HepG2 (cell line): ENCODE measurements around the gene RABL6. TPM values are rescaled to one million over a fixed set of nuclear protein-coding genes. Genes with fewer than 3 reads are reported as not detected.

Experiments
- BCL6 ChIP-seq: IDR thresholded peaks from 2 replicates; pipeline ENCODE4 v1.6.1; 2016; ENCODE audit warnings: missing genetic modification reagents, missing compliant biosample characterization
- HNRNPK ChIP-seq: fragments of 200-400 bp; formaldehyde crosslinking; IDR thresholded peaks from 2 replicates; pipeline ENCODE4 v1.6.1; 2018; ENCODE audit warnings: low read length, low read depth, moderate library complexity, mild to moderate bottlenecking; ENCODE audit not compliant: poor library complexity, severe bottlenecking
- KLF16 ChIP-seq, 2 experiments: sonication (generic) in 1 of 2; formaldehyde crosslinking in 1 of 2; IDR thresholded peaks; 2 replicates each; pipeline versions ENCODE4 v1.6.1 to v1.8.0; 2016 to 2023; ENCODE audit warnings: missing genetic modification reagents in 2 of 2, missing compliant biosample characterization in 1 of 2
- MEF2D ChIP-seq: sonication (generic); formaldehyde crosslinking; IDR thresholded peaks from 2 replicates; pipeline ENCODE4 v1.5.1; 2020; ENCODE audit warnings: mild to moderate bottlenecking, missing genetic modification reagents
- MEIS2 ChIP-seq: sonication (generic); formaldehyde crosslinking; IDR thresholded peaks from 2 replicates; pipeline ENCODE4 v1.9.0; 2021; ENCODE audit warnings: mild to moderate bottlenecking, missing genetic modification reagents
- NFE2 ChIP-seq: sonication (generic); formaldehyde crosslinking; IDR thresholded peaks from 2 replicates; pipeline ENCODE4 v1.4.0; 2020; ENCODE audit warnings: missing genetic modification reagents
- NKX3-1 ChIP-seq: sonication (generic); formaldehyde crosslinking; IDR thresholded peaks from 2 replicates; pipeline ENCODE4 v1.5.0; 2020; ENCODE audit warnings: missing genetic modification reagents
- PAX8 ChIP-seq: sonication (generic); formaldehyde crosslinking; IDR thresholded peaks from 2 replicates; pipeline ENCODE4 v1.8.0; 2022; ENCODE audit warnings: mild to moderate bottlenecking, missing genetic modification reagents, borderline replicate concordance
- POLR2A ChIP-seq, 2 experiments: IDR thresholded peaks; 2 replicates each; pipeline ENCODE4 v1.6.1; 2011; ENCODE audit warnings: low read depth in 2 of 2, low read length in 2 of 2, mild to moderate bottlenecking in 1 of 2, moderate library complexity in 1 of 2; ENCODE audit not compliant: insufficient read depth in 1 of 2
- POLR2G ChIP-seq: fragments of 200-400 bp; formaldehyde crosslinking; IDR thresholded peaks from 2 replicates; pipeline ENCODE4 v1.6.1; 2018; ENCODE audit warnings: mild to moderate bottlenecking, low read depth, low read length, moderate library complexity
- RBFOX2 ChIP-seq: fragments of 200-400 bp; formaldehyde crosslinking; IDR thresholded peaks from 2 replicates; pipeline ENCODE4 v1.6.1; 2017; ENCODE audit warnings: low read depth, mild to moderate bottlenecking, low read length
- SALL1 ChIP-seq: sonication (generic); formaldehyde crosslinking; IDR thresholded peaks from 2 replicates; pipeline ENCODE4 v1.8.0; 2022; ENCODE audit warnings: mild to moderate bottlenecking, missing genetic modification reagents
- SIX1 ChIP-seq: sonication (generic); formaldehyde crosslinking; IDR thresholded peaks from 2 replicates; pipeline ENCODE4 v1.4.0; 2020; ENCODE audit warnings: missing genetic modification reagents, borderline replicate concordance
- SIX4 ChIP-seq: sonication (generic); formaldehyde crosslinking; IDR thresholded peaks from 2 replicates; pipeline ENCODE4 v1.4.0; 2020; ENCODE audit warnings: missing genetic modification reagents
- SOX13 ChIP-seq, 3 experiments: fragments of 450-650 bp in 1 of 3; sonication (generic) in 1 of 3; formaldehyde crosslinking in 1 of 3; IDR thresholded peaks in 2 of 3; conservative IDR thresholded peaks in 1 of 3; 2 replicates each; pipeline versions ENCODE4 v1.5.0 to v1.6.1; 2016 to 2020; ENCODE audit warnings: antibody characterized with exemption in 1 of 3, mild to moderate bottlenecking in 1 of 3, missing compliant biosample characterization in 1 of 3, missing genetic modification reagents in 1 of 3, moderate library complexity in 1 of 3
- SPEN ChIP-seq: sonication (generic); formaldehyde crosslinking; IDR thresholded peaks from 2 replicates; pipeline ENCODE4 v1.5.1; 2020; ENCODE audit warnings: low read depth, mild to moderate bottlenecking, missing genetic modification reagents
- ZBTB38 ChIP-seq: sonication (generic); formaldehyde crosslinking; IDR thresholded peaks from 2 replicates; pipeline ENCODE4 v1.5.1; 2020; ENCODE audit warnings: mild to moderate bottlenecking, missing genetic modification reagents
- ZFP82 ChIP-seq: sonication (generic); formaldehyde crosslinking; IDR thresholded peaks from 2 replicates; pipeline ENCODE4 v1.5.1; 2020; ENCODE audit warnings: mild to moderate bottlenecking, missing genetic modification reagents, borderline replicate concordance
- ZFP90 ChIP-seq: sonication (generic); formaldehyde crosslinking; IDR thresholded peaks from 2 replicates; pipeline ENCODE4 v1.8.0; 2022; ENCODE audit warnings: missing genetic modification reagents, mild to moderate bottlenecking, inconsistent platforms, borderline replicate concordance
- ZNF546 ChIP-seq: sonication (generic); formaldehyde crosslinking; conservative IDR thresholded peaks from 2 replicates; pipeline ENCODE4 v1.8.1; 2023; ENCODE audit warnings: mild to moderate bottlenecking, missing genetic modification reagents
- ZNF709 ChIP-seq: sonication (generic); formaldehyde crosslinking; IDR thresholded peaks from 2 replicates; pipeline ENCODE4 v1.5.0; 2020; ENCODE audit warnings: mild to moderate bottlenecking, missing genetic modification reagents
- ZNF775 ChIP-seq: sonication (generic); formaldehyde crosslinking; IDR thresholded peaks from 2 replicates; pipeline ENCODE4 v1.4.0; 2020; ENCODE audit warnings: missing genetic modification reagents, mild to moderate bottlenecking, moderate library complexity, borderline replicate concordance
- polyA plus RNA-seq, 8 experiments: library from polyadenylated mRNA; depleted of rRNA in 3 of 8; stranded (reverse) in 7 of 8; unstranded in 1 of 8; fragments of >200 nt; fragmentation: Illumina TruSeq in 4 of 8; extraction: Trizol in 4 of 8; gene quantifications; 2 replicates each; pipeline versions ENCODE4 v1.2.1 to v1.2.3, GENCODE V29; 2011 to 2016; ENCODE audit warnings: low read depth in 4 of 8, missing spikeins in 1 of 8, mixed read lengths in 1 of 8; ENCODE audit not compliant: insufficient read depth in 1 of 8
- total RNA-seq, 5 experiments: library from RNA; depleted of rRNA; stranded (reverse); fragments of >200 nt; fragmentation: Illumina TruSeq; extraction: Trizol; gene quantifications; 2 replicates each; pipeline ENCODE4 v1.2.3, GENCODE V29; 2016; ENCODE audit warnings: low read depth in 1 of 5
- TF ChIP-seq, protein P1 (sequence below): sonication (generic); formaldehyde crosslinking; IDR thresholded peaks from 2 replicates; pipeline ENCODE4 v1.5.1; 2020; ENCODE audit warnings: mild to moderate bottlenecking, missing genetic modification reagents
- TF ChIP-seq, protein P2 (sequence below): sonication (generic); formaldehyde crosslinking; IDR thresholded peaks from 2 replicates; pipeline ENCODE4 v1.8.0; 2022; ENCODE audit warnings: mild to moderate bottlenecking, missing genetic modification reagents; ENCODE audit not compliant: insufficient replicate concordance

Gene RABL6
- total and polyA plus RNA-seq, 2 of the 13 experiments (the other 11 are each of a cell fraction or from before 2014, with no cell fraction given) = 81.5 to 125 TPM

DNA sequence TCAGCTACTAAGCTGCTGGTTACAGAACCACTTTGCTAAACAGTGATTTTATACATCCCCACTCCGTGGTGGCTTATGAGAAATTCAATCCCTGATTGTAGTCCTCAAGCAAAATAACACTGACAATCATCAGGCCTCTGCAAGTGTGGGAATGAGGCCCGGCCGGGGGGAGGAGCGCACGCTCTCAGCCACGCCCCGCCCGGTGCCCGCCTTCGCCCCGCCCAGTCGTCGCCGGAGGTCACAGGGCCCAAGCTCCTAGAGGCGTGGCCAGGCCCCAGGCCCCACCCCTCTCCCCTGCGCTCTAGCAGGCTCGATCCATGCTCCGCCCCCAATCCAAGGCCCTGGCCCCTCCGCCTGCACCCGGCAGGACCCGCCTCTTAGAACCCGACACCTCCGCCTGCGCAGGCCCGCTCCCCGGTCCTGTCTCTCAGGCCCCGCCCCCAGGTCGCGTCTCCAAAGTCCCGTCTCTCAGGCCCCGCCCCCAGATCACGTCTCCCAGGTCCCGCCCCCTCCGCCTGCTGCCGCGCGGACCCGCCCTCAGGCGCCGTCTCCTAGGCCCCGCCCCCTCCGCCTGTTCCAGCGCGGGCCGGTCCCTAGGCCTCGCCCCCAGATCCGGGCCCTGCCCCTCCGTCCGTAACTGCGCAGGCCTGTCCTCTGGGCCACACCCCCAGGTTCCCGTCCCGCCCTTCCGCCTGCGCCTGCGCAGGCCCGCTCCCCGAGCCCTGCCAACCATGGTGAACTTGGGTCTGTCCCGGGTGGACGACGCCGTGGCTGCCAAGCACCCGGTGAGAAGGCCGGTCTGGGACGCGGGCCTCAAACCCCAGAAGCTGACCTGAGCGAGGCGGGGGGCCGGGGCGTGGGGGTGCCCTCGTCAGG lies 16.9 kb upstream of the RABL6 start, which contains the start of gene TMEM141 (continued):
- TF ChIP-seq ZNF709 (CRISPR knock-in tag) (peak; percentile 19; the same call in 1 of the 2 replicates), SALL1 (peak; percentile 39), POLR2G (peak; percentile 59), ZBTB38 (CRISPR knock-in tag) (0 out of 2 replicates have a peak, but pooled peaks have one; percentile 56), SIX4 (CRISPR knock-in tag) (peak; percentile 30), ZNF546 (CRISPR knock-in tag) (peak; percentile 68; the same call in 1 of the 2 replicates), SOX13 (IDR thresholded peaks at IDR 0.05) (no peak), SOX13 (CRISPR knock-in tag; conservative IDR thresholded peaks at IDR 0.05 in 1 of 2, IDR thresholded peaks at IDR 0.05 in 1 of 2) (0 out of 4 replicates have a peak, but pooled peaks of 1 of the 2 experiments have one; percentile 16), ZNF775 (CRISPR knock-in tag) (no peak), BCL6 (CRISPR knock-in tag) (0 out of 2 replicates have a peak, but pooled peaks have one; percentile 9), SIX1 (CRISPR knock-in tag) (peak; percentile 65; the same call in 1 of the 2 replicates), KLF16 (CRISPR knock-in tag; IDR thresholded peaks at IDR 0.05) (peak in 1 of 2 experiments; percentile 35; a peak in 2 of 4 replicates), RBFOX2 (peak; percentile 97), ZFP82 (CRISPR knock-in tag) (peak; percentile 54; the same call in 1 of the 2 replicates), HNRNPK (peak; percentile 39), PAX8 (CRISPR knock-in tag) (no peak), MEF2D (0 out of 2 replicates have a peak, but pooled peaks have one; percentile 45), ZFP90 (CRISPR knock-in tag) (0 out of 2 replicates have a peak, but pooled peaks have one; percentile 51), SPEN (CRISPR knock-in tag) (peak; percentile 6; the same call in 1 of the 2 replicates), MEIS2 (CRISPR knock-in tag) (peak; percentile 66), NFE2 (CRISPR knock-in tag) (no peak), POLR2A (IDR thresholded peaks at IDR 0.05; ENCODE audit: insufficient read depth in 1 of 2, low read depth in 2 of 2, low read length in 2 of 2) (peak in 1 of 2 experiments; percentile 49; a peak in 1 of 4 replicates), NKX3-1 (peak; percentile 52; the same call in 1 of the 2 replicates)
- TF ChIP-seq, protein P1, sequence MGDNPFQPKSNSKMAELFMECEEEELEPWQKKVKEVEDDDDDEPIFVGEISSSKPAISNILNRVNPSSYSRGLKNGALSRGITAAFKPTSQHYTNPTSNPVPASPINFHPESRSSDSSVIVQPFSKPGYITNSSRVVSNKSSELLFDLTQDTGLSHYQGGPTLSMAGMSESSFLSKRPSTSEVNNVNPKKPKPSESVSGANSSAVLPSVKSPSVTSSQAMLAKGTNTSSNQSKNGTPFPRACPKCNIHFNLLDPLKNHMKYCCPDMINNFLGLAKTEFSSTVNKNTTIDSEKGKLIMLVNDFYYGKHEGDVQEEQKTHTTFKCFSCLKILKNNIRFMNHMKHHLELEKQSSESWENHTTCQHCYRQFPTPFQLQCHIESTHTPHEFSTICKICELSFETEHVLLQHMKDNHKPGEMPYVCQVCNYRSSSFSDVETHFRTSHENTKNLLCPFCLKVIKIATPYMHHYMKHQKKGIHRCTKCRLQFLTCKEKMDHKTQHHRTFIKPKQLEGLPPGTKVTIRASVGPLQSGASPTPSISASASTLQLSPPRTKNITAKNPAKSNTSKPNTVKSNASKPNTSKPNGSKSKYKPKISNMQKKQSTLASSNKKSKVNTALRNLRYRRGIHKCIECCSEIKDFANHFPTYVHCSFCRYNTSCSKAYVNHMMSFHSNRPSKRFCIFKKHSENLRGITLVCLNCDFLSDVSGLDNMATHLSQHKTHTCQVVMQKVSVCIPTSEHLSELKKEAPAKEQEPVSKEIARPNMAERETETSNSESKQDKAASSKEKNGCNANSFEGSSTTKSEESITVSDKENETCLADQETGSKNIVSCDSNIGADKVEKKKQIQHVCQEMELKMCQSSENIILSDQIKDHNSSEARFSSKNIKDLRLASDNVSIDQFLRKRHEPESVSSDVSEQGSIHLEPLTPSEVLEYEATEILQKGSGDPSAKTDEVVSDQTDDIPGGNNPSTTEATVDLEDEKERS (CRISPR knock-in tag) = 0 out of 2 replicates have a peak, but pooled peaks have one; percentile 26
- TF ChIP-seq, protein P2, sequence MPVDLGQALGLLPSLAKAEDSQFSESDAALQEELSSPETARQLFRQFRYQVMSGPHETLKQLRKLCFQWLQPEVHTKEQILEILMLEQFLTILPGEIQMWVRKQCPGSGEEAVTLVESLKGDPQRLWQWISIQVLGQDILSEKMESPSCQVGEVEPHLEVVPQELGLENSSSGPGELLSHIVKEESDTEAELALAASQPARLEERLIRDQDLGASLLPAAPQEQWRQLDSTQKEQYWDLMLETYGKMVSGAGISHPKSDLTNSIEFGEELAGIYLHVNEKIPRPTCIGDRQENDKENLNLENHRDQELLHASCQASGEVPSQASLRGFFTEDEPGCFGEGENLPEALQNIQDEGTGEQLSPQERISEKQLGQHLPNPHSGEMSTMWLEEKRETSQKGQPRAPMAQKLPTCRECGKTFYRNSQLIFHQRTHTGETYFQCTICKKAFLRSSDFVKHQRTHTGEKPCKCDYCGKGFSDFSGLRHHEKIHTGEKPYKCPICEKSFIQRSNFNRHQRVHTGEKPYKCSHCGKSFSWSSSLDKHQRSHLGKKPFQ (CRISPR knock-in tag) = peak; percentile 73
